IMR-90 (cell line): ENCODE measurements around the gene KIRREL1.

ENCODE experiments used
- CEBPB ChIP-seq: IDR thresholded peaks from 2 replicates; pipeline ENCODE4 v1.6.1; 2012; ENCODE audit warnings: low read depth, low read length, improper control_type of control experiment
- CHD1 ChIP-seq: IDR thresholded peaks from 2 replicates; pipeline ENCODE4 v1.6.1; 2012; ENCODE audit warnings: low read depth, low read length, improper control_type of control experiment
- POLR2A ChIP-seq: IDR thresholded peaks from 2 replicates; pipeline ENCODE4 v1.6.1; 2012; ENCODE audit warnings: mild to moderate bottlenecking, low read depth, low read length
- RFX5 ChIP-seq: IDR thresholded peaks from 2 replicates; pipeline ENCODE4 v1.8.0; 2012; ENCODE audit warnings: low read depth, mild to moderate bottlenecking, low read length, moderate library complexity
- SMC3 ChIP-seq: fragments of 150-350 bp; IDR thresholded peaks from 2 replicates; pipeline ENCODE4 v1.6.1; 2016; ENCODE audit warnings: low read depth, mild to moderate bottlenecking, antibody characterized with exemption, low read length, moderate library complexity
- TF ChIP-seq, protein P1 (sequence below): conservative IDR thresholded peaks from 2 replicates; pipeline ENCODE4 v1.5.1; 2012; ENCODE audit warnings: mild to moderate bottlenecking, low read depth, low read length, improper control_type of control experiment
- TF ChIP-seq, protein P2 (sequence below): fragments of 150-350 bp; IDR thresholded peaks from 2 replicates; pipeline ENCODE4 v1.6.1; 2016; ENCODE audit warnings: low read depth, mild to moderate bottlenecking, low read length, moderate library complexity, borderline replicate concordance

DNA sequence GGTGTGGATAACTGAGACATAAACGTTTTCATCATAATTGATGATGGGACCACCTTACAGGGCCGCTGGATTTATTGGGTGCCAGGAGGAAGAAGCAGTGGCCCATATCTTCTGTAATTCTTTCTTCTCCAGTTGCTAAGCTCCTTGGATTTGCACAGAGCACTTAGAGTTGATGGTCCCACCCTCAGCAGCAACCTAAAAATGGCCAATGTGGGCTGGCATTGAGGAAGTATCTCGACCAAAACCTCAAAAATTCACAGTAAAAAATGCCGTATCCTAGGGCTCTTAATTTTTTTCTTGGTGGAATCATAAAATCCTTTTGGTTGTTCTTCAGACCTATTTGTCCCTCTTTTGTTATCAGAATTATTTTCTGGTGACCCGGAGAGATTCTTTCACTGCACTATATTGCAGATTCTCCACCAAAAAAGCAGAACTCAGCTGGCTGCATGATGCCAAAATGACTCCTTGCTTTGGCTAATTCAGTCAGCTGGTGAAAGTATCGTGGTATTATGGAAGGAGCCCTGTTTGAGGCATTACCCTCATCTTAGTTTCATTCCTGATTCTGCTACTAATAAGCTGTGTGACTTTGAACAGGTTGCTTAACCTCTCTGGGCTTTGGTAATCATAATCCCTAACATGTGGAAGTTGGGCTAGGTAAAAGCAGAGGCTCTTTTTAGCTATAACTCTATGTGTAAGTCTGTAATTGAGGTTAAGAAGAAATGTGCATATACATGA is 27.6 kb downstream of the KIRREL1 start:
- TF ChIP-seq POLR2A: no peak
- TF ChIP-seq, protein P1, sequence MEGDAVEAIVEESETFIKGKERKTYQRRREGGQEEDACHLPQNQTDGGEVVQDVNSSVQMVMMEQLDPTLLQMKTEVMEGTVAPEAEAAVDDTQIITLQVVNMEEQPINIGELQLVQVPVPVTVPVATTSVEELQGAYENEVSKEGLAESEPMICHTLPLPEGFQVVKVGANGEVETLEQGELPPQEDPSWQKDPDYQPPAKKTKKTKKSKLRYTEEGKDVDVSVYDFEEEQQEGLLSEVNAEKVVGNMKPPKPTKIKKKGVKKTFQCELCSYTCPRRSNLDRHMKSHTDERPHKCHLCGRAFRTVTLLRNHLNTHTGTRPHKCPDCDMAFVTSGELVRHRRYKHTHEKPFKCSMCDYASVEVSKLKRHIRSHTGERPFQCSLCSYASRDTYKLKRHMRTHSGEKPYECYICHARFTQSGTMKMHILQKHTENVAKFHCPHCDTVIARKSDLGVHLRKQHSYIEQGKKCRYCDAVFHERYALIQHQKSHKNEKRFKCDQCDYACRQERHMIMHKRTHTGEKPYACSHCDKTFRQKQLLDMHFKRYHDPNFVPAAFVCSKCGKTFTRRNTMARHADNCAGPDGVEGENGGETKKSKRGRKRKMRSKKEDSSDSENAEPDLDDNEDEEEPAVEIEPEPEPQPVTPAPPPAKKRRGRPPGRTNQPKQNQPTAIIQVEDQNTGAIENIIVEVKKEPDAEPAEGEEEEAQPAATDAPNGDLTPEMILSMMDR: no peak
- no peak for TF ChIP-seq SMC3
- TF ChIP-seq RFX5: no peak
- TF ChIP-seq CHD1: no peak
- TF ChIP-seq, protein P2, sequence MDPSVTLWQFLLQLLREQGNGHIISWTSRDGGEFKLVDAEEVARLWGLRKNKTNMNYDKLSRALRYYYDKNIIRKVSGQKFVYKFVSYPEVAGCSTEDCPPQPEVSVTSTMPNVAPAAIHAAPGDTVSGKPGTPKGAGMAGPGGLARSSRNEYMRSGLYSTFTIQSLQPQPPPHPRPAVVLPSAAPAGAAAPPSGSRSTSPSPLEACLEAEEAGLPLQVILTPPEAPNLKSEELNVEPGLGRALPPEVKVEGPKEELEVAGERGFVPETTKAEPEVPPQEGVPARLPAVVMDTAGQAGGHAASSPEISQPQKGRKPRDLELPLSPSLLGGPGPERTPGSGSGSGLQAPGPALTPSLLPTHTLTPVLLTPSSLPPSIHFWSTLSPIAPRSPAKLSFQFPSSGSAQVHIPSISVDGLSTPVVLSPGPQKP: no peak
- no peak for TF ChIP-seq CEBPB
